AG04450 (cell line): ENCODE data around the gene KCTD17. TPM values are rescaled to one million over a fixed set of nuclear protein-coding genes. Genes with fewer than 3 reads are reported as not detected.
"Not testable (repeated sequence)": the region's sequence is repeated elsewhere in the genome, so short reads cannot be mapped to it uniquely, and the experiment has no call there.

Experiments
- CTCF ChIA-PET: fragments of 300-600, 350-600 bp; formaldehyde crosslinking; extraction: SDS; loops from one replicate; lab custom pipeline; 2022; ENCODE audit warnings: antibody characterized with exemption, inconsistent platforms; lab: Charles Lee
- POLR2A ChIA-PET: fragments of 350-600 bp; formaldehyde crosslinking; extraction: SDS; loops from one replicate; lab custom pipeline; 2021; ENCODE audit warnings: antibody characterized with exemption, inconsistent platforms; lab: Yijun Ruan, JAX
- DNase-seq: peaks from one replicate; pipeline ENCODE4 v3.0.0-alpha.2; 2011; ENCODE audit warnings: low read depth, low spot score
- H3K27ac ChIP-seq: one replicate; pipeline ENCODE4 v1.5.1; 2012; ENCODE audit warnings: low read depth, low read length, control low read depth
- H3K27me3 ChIP-seq: one replicate; pipeline ENCODE4 v1.6.0; 2012; ENCODE audit warnings: low read length; ENCODE audit not compliant: control insufficient read depth, insufficient read depth
- H3K4me3 ChIP-seq: 2 replicates; pipeline ENCODE4 v1.5.1; 2011; ENCODE audit warnings: mild to moderate bottlenecking, low read depth, low read length, control low read depth
- H3K9me3 ChIP-seq: 2 replicates; pipeline ENCODE4 v1.5.1; 2012; ENCODE audit warnings: low read length; ENCODE audit not compliant: control insufficient read depth, insufficient read depth
- polyA plus RNA-seq: library from polyadenylated mRNA; depleted of rRNA; stranded (reverse); fragments of >200 nt; gene quantifications from 2 replicates; pipeline ENCODE4 v1.2.3, GENCODE V29; 2011
- TF ChIP-seq, protein P1 (sequence below): IDR thresholded peaks from 2 replicates; pipeline ENCODE4 v1.5.1; 2011; ENCODE audit warnings: low read depth, low read length, control low read depth, inconsistent platforms

KCTD17 gene
- polyA plus RNA-seq, 1 experiment = 20.7 TPM

DNA sequence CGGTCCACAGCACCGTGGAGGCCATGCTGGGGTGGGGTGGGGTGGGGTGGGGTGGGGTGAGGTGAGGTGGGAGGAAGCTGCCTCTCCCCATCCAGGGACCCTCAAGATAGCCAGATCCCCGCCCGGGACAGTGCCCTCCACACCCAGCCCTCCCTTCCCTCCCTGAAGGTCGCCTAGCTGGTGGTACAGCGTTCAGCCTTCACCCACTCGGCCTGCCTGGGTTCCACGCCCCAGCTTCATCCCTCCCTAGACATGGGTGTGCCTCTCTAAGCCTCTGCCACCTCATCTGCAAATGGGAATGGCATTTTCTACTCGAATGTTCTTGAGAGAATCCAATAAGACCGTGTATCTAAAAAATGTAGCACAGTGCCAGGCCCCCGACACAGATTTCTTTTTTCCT lies 17.8 kb downstream of the KCTD17 start:
- Histone ChIP-seq H3K4me3 (no peak overlapping the region), H3K27me3 (peaks cover 36% of the 10 kb centered on the region), H3K27ac (peak overlapping the region; percentile 21), H3K9me3 (no peaks in the 10 kb centered on the region)
- DNase-seq = no peak
- ChIA-PET POLR2A (no interaction called here), CTCF (no interaction called here)
- TF ChIP-seq, protein P1, sequence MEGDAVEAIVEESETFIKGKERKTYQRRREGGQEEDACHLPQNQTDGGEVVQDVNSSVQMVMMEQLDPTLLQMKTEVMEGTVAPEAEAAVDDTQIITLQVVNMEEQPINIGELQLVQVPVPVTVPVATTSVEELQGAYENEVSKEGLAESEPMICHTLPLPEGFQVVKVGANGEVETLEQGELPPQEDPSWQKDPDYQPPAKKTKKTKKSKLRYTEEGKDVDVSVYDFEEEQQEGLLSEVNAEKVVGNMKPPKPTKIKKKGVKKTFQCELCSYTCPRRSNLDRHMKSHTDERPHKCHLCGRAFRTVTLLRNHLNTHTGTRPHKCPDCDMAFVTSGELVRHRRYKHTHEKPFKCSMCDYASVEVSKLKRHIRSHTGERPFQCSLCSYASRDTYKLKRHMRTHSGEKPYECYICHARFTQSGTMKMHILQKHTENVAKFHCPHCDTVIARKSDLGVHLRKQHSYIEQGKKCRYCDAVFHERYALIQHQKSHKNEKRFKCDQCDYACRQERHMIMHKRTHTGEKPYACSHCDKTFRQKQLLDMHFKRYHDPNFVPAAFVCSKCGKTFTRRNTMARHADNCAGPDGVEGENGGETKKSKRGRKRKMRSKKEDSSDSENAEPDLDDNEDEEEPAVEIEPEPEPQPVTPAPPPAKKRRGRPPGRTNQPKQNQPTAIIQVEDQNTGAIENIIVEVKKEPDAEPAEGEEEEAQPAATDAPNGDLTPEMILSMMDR = no peak

DNA sequence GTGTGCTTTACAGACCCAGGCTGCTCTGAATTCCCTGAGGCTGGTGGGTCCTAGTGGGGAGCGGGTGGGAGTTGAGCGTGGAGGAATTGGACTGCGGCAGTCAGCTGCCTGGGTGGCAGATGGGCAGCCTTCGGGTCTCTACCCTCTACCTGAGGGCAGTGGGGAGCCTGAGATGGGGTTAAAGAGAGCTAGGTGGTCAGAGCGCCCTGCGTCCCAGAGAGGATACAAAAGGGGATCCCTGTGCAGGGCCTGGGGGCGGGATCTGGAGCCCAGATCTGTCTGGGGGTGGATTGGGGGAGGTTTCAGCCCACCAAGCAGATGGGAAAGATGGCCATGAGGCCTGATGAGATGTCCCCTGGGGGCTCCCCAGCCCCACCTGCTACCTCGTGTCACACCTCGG lies 18.2 kb downstream of the KCTD17 start:
- Histone ChIP-seq H3K9me3 (no peaks in the 10 kb centered on the region), H3K4me3 (no peak overlapping the region), H3K27me3 (peaks cover 36% of the 10 kb centered on the region), H3K27ac (peak overlapping the region; percentile 21)
- TF ChIP-seq, protein P1 = no peak
- POLR2A ChIA-PET = no interaction called here
- CTCF ChIA-PET = no interaction called here
- no peak for DNase-seq

DNA sequence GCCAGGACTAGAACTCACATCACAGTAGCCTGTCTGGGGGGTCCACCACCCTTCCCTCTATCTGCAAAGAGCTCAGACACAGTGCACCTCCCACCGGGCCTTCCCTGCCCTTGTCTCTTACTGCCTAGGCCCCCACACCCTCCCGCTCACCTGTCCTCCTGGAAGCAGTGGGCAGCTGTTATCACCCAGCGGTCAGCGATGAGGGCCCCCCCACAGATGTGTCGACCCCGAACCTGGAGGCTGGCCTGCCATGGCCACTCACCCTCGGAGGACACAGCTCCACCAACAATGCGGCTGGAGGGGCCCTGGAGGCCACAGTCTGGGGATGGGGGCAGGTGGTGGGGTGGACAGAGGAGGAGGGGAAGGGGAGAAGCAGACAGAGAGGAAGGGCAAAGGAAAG lies 18.8 kb downstream of the KCTD17 start:
- no peak overlapping the region for H3K4me3 ChIP-seq
- CTCF ChIA-PET = no interaction called here
- no peak for DNase-seq
- POLR2A ChIA-PET = no interaction called here
- TF ChIP-seq, protein P1 = no peak
- H3K27ac ChIP-seq = no peak overlapping the region
- H3K27me3 ChIP-seq = peaks cover 38% of the 10 kb centered on the region
- no peaks in the 10 kb centered on the region for H3K9me3 ChIP-seq

DNA sequence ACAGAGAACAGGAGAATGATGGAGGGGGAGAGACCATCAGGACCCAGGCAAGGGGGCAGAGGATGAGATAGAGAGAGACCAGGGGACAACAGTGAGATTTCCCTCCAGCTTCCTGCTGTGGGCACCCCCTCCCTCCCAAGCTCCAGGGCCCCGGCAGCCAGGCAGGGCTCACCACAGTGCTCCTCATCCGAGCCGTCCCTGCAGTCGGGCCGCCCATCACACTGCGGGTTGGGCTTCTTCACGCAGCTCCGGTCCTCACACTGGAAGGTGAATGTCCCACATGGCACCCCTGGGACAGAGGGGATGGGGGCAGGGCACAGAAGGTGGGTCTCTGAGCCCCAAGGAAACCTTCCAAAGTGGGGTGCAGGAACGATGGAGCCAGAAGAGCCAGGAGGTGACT lies 19.2 kb downstream of the KCTD17 start:
- DNase-seq = no peak
- peaks cover 38% of the 10 kb centered on the region for H3K27me3 ChIP-seq
- TF ChIP-seq, protein P1 = no peak
- H3K27ac ChIP-seq = no peak overlapping the region
- CTCF ChIA-PET = no interaction called here
- POLR2A ChIA-PET = no interaction called here
- no peak overlapping the region for H3K4me3 ChIP-seq
- H3K9me3 ChIP-seq = no peaks in the 10 kb centered on the region

DNA sequence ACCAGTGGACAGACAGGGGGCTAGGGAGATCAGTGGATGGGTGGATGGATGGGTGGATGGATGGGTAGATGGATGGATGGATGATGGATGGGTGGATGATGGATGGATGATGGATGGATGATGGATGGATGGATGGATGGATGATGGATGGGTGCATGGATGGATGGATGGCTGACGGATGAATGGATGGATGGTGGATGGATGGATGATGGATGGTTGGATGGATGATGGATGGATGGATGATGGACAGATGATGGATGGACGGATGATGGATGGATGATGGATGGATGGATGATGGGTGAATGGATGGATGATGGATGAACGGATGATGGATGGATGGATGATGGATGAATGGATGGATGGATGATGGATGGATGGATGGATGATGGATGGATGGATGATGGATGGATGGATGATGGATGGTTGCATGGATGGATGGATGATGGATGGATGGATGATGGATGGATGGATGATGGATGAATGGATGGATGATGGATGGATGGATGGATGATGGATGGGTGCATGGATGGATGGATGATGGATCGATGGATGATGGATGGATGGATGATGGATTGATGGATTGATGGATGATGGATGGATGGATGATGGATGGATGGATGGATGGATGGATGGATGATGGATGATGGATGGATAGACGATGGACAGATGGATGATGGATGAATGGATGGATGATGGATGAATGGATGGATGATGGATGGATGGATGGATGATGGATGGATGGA lies 20.5 kb downstream of the KCTD17 start:
- CTCF ChIA-PET, DNase-seq, H3K4me3 ChIP-seq, H3K27ac ChIP-seq, POLR2A ChIA-PET, H3K9me3 ChIP-seq: not testable (repeated sequence)
- H3K27me3 ChIP-seq = peaks cover 46% of the 10 kb centered on the region
